ENCODE data around the gene CD33.

GRCh38 chr19:51179256-51179655 lies 45.6 kb upstream of the CD33 start:
- TF ChIP-seq YY1 (IDR thresholded peaks at IDR 0.05; ENCODE audit: insufficient read depth, insufficient read length): no peak
- TF ChIP-seq SUZ12 (IDR thresholded peaks at IDR 0.05; ENCODE audit: extremely low read depth, insufficient read depth, insufficient read length): no peak

All from NT2/D1 (cell line).